Embryonic facial prominence (tissue), 1 donor: ENCODE measurements around the gene WDHD1.
"Not testable (repeated sequence)": the region's sequence is repeated elsewhere in the genome, so short reads cannot be mapped to it uniquely, and the experiment has no call there.

Experiments
- DNase-seq: peaks from one replicate; pipeline ENCODE4 v3.0.0-alpha.2; 2016; ENCODE audit errors: extremely low spot score

Gene WDHD1

DNA sequence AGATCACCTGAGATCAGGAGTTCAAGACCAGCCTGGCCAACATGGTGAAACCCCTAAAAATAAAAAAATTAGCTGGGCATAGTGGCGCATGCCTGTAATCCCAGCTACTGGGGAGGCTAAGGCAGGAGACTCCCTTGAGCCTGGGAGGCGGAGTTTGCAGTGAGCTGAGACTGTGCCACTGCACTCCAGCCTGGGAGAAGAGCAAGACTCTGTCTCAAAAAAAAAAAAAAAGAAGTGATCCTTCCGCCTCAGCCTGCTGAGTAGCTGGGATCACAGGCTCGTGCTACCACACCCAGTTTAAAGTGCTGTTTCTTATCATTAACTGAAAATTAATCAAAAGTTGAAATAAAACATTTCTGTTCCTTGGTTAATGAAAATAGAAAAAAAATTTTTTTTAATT is 117.9 kb downstream of the WDHD1 start:
- DNase-seq, result not testable (repeated sequence)

DNA sequence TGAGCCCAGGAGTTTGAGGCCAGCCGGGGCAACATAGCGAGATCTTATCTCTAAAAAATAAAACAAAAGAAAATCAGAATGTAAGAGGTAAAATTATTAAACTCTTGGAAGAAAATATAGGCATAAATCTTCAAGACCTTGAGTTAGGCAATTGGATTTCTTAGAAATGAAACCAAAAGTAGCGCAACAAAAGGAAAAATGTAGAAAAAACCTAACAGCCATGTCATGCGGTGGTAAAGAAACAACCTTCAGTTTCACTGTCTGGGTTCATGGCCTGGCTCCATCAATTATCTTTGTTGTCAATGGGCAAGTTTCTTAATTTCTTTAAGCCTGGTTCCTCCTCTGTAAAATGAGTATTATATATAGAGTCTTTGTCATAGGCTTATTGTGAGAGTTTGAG is 118.7 kb downstream of the WDHD1 start:
- no peak for DNase-seq

DNA sequence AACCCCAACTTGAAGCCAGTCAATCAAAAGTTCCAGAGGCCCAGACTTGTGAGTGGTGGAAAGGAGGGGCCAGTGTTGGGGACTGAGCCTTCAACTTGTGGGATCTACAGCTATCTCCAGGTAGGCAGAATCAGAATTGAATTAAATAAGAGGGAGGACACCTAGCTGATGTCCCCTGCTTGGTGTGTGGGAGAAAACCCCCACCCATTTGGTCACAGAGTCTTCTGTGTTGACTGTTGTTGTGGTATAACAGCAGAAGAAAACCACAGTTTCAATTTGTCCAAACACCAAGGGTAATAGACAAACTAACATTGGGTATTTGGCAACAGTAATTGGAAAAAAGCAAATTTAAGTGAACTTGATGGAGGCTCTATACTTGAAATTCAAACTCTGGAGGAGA is 120.8 kb downstream of the WDHD1 start:
- DNase-seq, result no peak

DNA sequence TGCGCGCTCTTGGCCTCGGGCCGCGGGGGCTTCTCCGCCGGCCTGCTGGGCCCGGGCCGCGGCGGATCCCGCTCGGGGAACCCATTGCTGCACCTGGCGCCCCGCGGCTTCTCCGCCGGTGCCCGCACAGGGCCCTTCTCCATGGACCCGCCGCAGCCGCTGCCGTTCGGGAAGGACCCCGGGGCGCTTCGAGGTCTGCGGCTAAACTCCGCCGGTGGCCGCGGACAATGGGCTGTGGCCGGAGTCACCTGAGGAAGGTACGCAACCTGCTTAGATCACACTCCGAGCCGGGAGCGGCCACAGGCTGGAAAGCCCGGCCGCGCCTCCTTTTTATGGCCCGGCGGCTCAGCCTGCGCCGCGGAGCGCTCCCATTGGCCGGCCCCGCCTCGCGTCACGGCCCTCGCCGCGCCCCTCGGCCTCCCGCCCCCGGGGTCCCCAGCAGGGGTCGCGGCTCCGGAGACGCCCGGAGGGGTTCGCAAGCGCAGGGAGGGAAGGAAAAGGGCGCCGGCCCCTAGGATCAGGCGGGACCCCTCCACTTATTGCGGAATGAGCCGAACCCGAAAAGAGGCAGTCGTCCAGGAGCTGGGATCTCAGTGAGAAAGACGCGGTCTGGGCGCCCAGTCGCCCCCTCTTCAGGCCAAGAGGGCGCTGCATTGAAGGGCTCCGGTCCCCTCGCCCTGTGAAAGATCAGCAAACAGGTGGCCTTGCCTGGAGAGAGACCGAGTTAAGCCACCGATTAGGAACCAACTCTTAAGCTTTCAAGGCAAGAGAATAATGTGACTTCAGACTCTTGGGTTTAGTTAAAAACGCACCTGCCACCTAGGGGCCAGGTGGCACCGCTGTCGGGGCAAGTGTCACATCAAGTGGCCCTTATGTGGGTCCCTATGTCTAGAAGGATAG is 124.1 kb downstream of the WDHD1 start, which contains the start of gene GCH1:
TSS of gene GCH1 (minus strand) at position 306 of the 900 bp plus-strand sequence. CDS start at position 143, 163 bp downstream.
- DNase-seq, result no peak

- DNase-seq, result no peak
Observed at GRCh38 chr14:54902143-54902520, 124.8 kb downstream of the WDHD1 start.

DNA sequence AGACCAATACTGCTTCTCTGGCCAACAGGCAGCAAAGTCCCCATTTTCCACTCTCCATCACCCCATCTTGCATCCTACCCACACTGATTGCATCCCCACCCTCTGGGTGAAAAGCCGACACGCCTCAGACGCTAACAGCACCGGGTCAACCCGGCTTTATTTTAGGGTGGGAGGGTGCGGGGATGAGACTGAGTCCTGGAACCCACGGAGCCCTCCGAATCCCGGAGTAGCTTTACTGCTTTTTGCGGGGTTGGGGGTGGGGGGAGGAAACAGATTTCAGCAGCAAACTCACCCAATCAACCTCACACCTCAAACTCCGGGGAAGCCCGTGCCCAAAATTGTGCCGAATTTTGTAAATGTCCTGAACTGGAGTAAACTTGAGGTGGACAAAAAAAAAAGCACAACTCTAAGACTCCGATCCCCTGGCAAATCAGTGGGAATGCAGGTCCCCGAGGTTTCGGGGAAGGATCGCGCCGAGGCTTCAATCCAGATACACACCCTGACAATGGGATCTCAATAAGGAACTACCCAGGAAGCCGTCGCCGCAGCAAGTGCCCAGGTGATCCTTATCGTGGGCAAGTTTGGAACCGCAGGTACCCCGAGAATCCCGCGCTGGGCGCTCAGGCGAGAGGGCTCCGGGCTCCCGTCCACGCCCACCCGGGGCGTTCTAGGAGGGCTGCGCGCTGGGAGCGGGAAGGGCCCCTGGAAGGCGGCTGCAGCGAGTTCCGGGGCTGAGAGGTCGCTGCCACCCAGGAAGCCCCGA is 125.3 kb downstream of the WDHD1 start:
- no peak for DNase-seq

DNA sequence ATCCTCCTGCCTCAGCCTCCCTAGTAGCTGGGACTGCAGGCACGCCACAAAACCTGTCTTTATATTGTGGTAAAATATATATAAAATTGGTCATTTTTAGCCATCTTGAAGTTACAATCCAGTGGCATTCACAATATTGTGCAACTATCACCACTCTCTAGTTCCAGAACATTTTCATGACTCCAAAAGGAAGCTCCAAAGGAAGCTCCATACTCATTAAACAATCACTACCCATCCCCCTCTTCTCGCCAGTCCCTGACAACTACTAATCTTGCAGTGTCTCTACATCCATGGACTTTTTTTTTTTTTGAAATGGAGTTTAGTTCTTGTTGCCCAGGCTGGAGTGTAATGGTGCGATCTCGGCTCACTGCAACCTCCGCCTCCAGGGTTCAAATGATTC is 127.3 kb downstream of the WDHD1 start:
- no peak for DNase-seq

DNA sequence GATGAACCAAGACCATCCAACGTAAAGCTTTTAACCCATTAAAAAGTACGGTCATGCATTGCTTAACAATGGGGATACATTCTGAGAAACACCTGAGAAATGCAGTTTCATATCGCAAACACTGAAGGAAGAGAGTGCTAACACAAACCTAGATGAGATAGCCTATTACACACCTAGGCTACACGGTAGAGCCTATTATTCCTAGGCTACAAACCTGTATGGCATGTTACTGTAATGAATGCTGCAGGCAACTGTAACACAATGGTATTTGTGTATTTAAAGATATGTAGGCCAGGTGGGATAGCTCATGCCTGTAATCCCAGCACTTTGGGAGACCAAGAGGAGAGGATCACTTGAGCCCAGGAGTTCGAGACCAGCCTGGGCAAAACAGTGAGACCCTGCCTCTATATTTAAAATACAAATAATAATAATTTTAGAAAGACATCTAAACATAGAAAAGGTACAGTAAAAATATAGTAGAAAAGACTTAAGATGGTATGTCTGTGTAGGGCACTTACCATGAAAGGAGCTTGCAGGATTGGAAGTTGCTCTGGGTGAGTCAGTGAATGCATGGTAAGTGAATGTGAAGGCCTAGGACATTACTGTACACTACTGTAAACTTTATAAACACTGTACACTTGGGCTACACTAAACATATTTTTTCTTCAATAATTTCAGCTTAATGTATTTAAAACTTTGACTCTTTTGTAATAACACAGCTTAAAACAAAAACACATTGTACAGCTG is 128.9 kb downstream of the WDHD1 start:
- not testable (repeated sequence) for DNase-seq

DNA sequence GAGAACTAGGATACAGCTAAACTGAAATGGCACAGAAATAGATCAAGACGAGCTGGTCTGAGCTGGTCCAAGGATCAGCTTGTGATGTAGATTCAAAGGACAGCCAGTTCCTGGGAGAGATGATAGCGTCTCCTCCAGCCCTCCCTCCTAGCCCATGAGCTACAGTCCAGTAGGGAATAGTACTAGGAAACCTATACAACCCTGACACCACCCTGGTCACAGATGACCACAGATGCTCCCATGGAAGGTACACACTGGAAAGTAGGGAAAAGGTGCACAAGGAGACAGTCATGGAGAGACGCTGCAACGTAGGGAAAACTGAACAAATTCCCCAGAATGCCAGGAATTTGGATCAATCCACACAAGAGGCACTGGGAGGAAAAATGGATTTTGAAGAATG is 131.2 kb downstream of the WDHD1 start:
- DNase-seq, result no peak

- no peak for DNase-seq
Observed at GRCh38 chr14:54894995-54895394, 131.9 kb downstream of the WDHD1 start.

DNA sequence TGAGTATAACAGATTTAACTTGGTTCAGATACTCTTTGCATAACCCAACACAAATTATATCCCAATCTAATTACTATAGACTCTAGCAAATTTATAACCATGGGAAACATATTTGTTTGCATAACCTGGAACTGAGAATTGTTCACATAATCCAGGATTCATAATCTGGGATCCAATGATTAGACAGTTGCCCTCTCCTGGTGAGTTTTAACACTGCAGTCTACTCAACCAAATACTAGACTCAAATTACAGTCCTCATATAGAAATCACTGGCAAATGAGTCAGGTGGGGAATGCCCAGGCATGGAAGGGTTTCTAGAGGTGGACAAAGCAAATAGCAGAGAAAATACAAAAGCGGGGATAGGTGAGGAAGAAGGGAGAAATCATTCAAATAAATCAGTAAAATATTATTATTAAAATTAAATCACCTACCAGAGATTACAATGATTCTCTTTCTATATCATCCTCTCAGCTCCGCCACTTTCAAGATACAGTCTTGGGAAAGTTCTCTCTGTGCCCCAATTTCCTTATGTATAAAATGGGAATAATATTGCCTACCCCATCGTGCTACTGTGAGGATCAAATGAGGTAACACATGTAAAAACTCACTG is 133.6 kb downstream of the WDHD1 start:
- no peak for DNase-seq

DNA sequence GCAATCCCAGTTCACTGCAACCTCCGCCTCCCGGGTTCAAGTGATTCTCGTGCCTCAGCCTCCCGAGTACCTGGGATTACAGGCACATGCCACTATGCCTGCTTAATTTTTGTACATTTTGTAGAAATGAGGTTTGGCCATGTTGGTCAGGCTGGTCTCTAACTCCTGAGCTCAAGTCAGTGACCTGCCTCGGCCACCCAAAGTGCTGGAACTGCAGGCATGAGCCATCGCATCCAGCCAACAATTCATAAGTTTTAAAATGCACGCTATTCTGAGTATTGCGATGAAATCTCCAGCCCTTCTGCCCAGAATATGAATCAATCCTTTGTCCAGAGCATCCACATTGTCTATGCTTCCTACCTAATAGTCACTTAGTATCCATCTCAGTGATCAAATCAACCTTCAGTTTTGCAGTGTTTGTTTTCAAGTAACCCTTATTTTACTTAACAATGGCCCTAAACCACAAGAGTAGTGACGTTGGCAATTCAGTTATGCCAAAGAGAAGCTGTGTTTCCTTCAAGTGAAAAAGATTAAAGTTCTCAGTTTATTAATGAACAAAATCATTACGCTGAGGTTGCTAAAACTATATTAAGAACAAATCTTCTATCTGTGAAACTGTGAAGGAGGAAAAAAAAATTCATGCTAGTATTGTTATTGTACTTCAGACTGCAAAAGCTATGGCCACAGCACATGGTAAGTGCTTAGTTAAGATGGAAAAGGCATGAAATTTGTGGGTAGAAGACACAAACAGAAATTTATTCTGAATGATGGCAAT is 135.2 kb downstream of the WDHD1 start:
- DNase-seq, result no peak

DNA sequence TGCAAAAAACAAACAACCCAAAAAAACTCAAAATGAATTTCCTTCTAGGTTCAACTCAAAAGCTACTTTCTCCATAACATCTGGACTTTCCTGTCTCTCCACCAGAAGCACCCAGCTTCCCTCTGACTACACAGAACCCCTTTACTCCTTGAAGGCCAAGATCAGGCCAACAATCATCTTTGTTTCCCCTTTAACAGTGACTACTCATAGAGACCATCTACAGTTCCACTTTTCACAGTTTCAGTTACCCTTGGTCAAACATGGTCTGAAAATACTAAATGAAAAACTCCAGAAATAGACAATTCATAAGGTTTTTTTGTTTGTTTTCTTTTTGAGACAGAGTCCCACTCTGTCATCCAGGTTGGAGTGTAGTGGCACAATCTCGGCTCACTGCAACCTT is 136.1 kb downstream of the WDHD1 start:
- DNase-seq, result no peak

DNA sequence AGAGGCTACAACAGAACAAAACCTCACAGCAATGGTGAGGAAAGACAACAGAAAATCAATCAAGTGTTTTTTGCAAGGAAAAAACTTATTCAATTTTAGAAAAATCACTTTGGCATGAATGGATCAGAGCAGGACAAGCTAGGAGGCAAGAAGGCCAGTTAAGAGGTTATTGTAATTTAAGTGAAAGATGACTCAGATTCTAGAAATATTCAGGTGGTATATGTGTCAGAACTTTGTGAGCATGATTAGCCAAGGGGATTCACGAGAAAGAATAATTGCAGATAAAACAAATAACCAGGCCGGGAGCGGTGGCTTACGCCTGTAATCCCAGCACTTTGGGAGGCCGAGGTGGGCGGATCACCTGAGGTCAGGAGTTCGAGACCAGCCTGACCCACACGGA is 137.0 kb downstream of the WDHD1 start:
- DNase-seq, result no peak
